Fibroblast of skin of abdomen (primary cell): ENCODE data around the gene TUBD1.

Experiments
- DNase-seq: peaks from one replicate; pipeline ENCODE4 v3.0.0-alpha.2; 2013

The TUBD1 gene

GRCh38 chr17:59825533-59826322 lies 67.0 kb downstream of the TUBD1 start:
- peak; percentile 95 for DNase-seq

GRCh38 chr17:59815965-59816364 lies 76.8 kb downstream of the TUBD1 start:
- DNase-seq, result peak; percentile 41

- DNase-seq, result no peak
These were observed 78.1 kb downstream of the TUBD1 start for GRCh38 chr17:59814685-59815084.

GRCh38 chr17:59814276-59814675 lies 78.5 kb downstream of the TUBD1 start:
- no peak for DNase-seq

GRCh38 chr17:59812139-59812538 lies 80.6 kb downstream of the TUBD1 start:
- DNase-seq, result no peak

- DNase-seq, result no peak
These were observed 81.5 kb downstream of the TUBD1 start for GRCh38 chr17:59811209-59811608.

GRCh38 chr17:59810894-59811153 lies 81.9 kb downstream of the TUBD1 start:
- peak; percentile 79 for DNase-seq
